T-helper 2 cell treated with Interferon-gamma antibody and Interleukin-4, amounts not matched to agents 100 ng/mL and 5 ng/mL, for 36 hours (primary cell): ENCODE measurements around the gene ABHD2. TPM values are rescaled to one million over a fixed set of nuclear protein-coding genes. Genes with fewer than 3 reads are reported as not detected.

Source experiments
- total RNA-seq: library from RNA; stranded (reverse); gene quantifications from 2 replicates; pipeline ENCODE4 v1.2.3, GENCODE V29; 2022

The ABHD2 gene
- total RNA-seq, 1 donor from 2014 or later: 67.8 TPM

Other genes starting within 250 kb of the ABHD2 start
- gene HAPLN3, start 192.9 kb upstream of the ABHD2 start, total RNA-seq: 92.4 and 101 TPM in 2 replicates
- gene MFGE8, start 175.1 kb upstream of the ABHD2 start, total RNA-seq: 37.4 and 41.9 TPM in 2 replicates
- not detected in 2 replicates for gene RLBP1, start 133.1 kb downstream of the ABHD2 start, total RNA-seq
- 193 and 202 TPM in 2 replicates for gene FANCI, start 155.5 kb downstream of the ABHD2 start, total RNA-seq
- gene POLG, start 246.4 kb downstream of the ABHD2 start, total RNA-seq: 105 and 113 TPM in 2 replicates